ENCODE data around the gene SLC35G3. TPM values are rescaled to one million over a fixed set of nuclear protein-coding genes. Genes with fewer than 3 reads are reported as not detected.

SLC35G3 gene
- total RNA-seq, 4 donors from 2014 or later, result not detected

- H3K4me1 ChIP-seq, result no peaks in the 10 kb centered on the region
- no peak overlapping the region for H3K27ac ChIP-seq
- TF ChIP-seq POLR2A (IDR thresholded peaks at IDR 0.05) (no peak), CTCF (IDR thresholded peaks at IDR 0.05) (no peak)
- peak in 1 of 3 donors; percentile 6 for DNase-seq
- no peaks in the 10 kb centered on the region for H3K36me3 ChIP-seq
- H3K9me3 ChIP-seq, result no peaks in the 10 kb centered on the region
- H3K27me3 ChIP-seq, result no peaks in the 10 kb centered on the region
- H3K4me3 ChIP-seq, result no peak overlapping the region
Observed at GRCh38 chr17:35171834-35172233, 22.4 kb downstream of the SLC35G3 start.

- Histone ChIP-seq H3K27ac (no peak overlapping the region), H3K36me3 (no peaks in the 10 kb centered on the region), H3K27me3 (no peaks in the 10 kb centered on the region), H3K9me3 (no peaks in the 10 kb centered on the region), H3K4me3 (no peak overlapping the region), H3K4me1 (no peaks in the 10 kb centered on the region)
- TF ChIP-seq CTCF (IDR thresholded peaks at IDR 0.05), result peak in 4 of 6 experiments; percentile 24 to 51 (median 43)
- TF ChIP-seq POLR2A (IDR thresholded peaks at IDR 0.05), result no peak
- DNase-seq, result peak in 1 of 3 donors; percentile 15
Observed at GRCh38 chr17:35170968-35171771, 23.0 kb downstream of the SLC35G3 start.

- H3K4me3 ChIP-seq, result no peak overlapping the region
- H3K27ac ChIP-seq, result no peak overlapping the region
- no peaks in the 10 kb centered on the region for H3K36me3 ChIP-seq
- no peaks in the 10 kb centered on the region for H3K9me3 ChIP-seq
- no peak for TF ChIP-seq CTCF (IDR thresholded peaks at IDR 0.05)
- no peak for TF ChIP-seq POLR2A (IDR thresholded peaks at IDR 0.05)
- no peaks in the 10 kb centered on the region for H3K4me1 ChIP-seq
- DNase-seq, result no peak
- H3K27me3 ChIP-seq, result no peaks in the 10 kb centered on the region
Observed at GRCh38 chr17:35169835-35170363, 24.3 kb downstream of the SLC35G3 start.

GRCh38 chr17:35167666-35168065 is 26.5 kb downstream of the SLC35G3 start:
- H3K4me3 ChIP-seq, result no peak overlapping the region
- H3K4me1 ChIP-seq, result no peaks in the 10 kb centered on the region
- H3K36me3 ChIP-seq, result no peaks in the 10 kb centered on the region

GRCh38 chr17:35167046-35167445 is 27.1 kb downstream of the SLC35G3 start:
- DNase-seq, result no peak
- TF ChIP-seq CTCF (IDR thresholded peaks at IDR 0.05), result no peak
- no peak for TF ChIP-seq POLR2A (IDR thresholded peaks at IDR 0.05)
- H3K27ac ChIP-seq, result no peak overlapping the region
- no peak overlapping the region for H3K4me3 ChIP-seq
- no peaks in the 10 kb centered on the region for H3K4me1 ChIP-seq
- no peaks in the 10 kb centered on the region for H3K36me3 ChIP-seq
- no peaks in the 10 kb centered on the region for H3K9me3 ChIP-seq
- H3K27me3 ChIP-seq, result no peaks in the 10 kb centered on the region

More at GRCh38 chr17:35167666-35168065, 26.5 kb downstream of the SLC35G3 start:
- DNase-seq, result no peak
- Histone ChIP-seq H3K27me3 (no peaks in the 10 kb centered on the region), H3K27ac (no peak overlapping the region), H3K9me3 (no peaks in the 10 kb centered on the region)
- no peak for TF ChIP-seq POLR2A (IDR thresholded peaks at IDR 0.05)
- no peak for TF ChIP-seq CTCF (IDR thresholded peaks at IDR 0.05)

All from Peyer's patch (tissue), 4 donors.